Endothelial cell (in vitro differentiated cells): ENCODE results near the gene NKAIN4. TPM values are rescaled to one million over a fixed set of nuclear protein-coding genes. Genes with fewer than 3 reads are reported as not detected.
A peak's percentile ranks its signal among the peaks of the same experiment; 100 is the strongest.

Source experiments
- DNase-seq: peaks from one replicate; pipeline ENCODE4 v3.0.0; 2021; ENCODE audit warnings: low spot score
- H3K27ac Mint-ChIP-seq: one replicate; pipeline ENCODE4 v1.8.0; 2021; ENCODE audit warnings: mixed read lengths, inconsistent platforms; ENCODE audit not compliant: unreplicated experiment
- H3K27me3 Mint-ChIP-seq: one replicate; pipeline ENCODE4 v1.8.0; 2021; ENCODE audit warnings: mild to moderate bottlenecking, moderate library complexity, mixed read lengths, inconsistent platforms; ENCODE audit not compliant: unreplicated experiment
- H3K36me3 Mint-ChIP-seq: one replicate; pipeline ENCODE4 v1.8.0; 2021; ENCODE audit warnings: mild to moderate bottlenecking, low read depth, mixed read lengths, inconsistent platforms; ENCODE audit not compliant: unreplicated experiment
- H3K4me1 Mint-ChIP-seq: one replicate; pipeline ENCODE4 v1.8.0; 2021; ENCODE audit warnings: mild to moderate bottlenecking, mixed read lengths, inconsistent platforms; ENCODE audit not compliant: unreplicated experiment
- H3K4me3 Mint-ChIP-seq: one replicate; pipeline ENCODE4 v1.8.0; 2021; ENCODE audit warnings: mild to moderate bottlenecking, mixed read lengths, inconsistent platforms; ENCODE audit not compliant: unreplicated experiment
- H3K9me3 Mint-ChIP-seq: one replicate; pipeline ENCODE4 v1.8.0; 2021; ENCODE audit warnings: mixed read lengths, inconsistent platforms; ENCODE audit not compliant: unreplicated experiment
- total RNA-seq: library from RNA; stranded (reverse); fragmentation: NEBNext Ultra II Directional; extraction: Animal tissue kit (Norgen Biotek cat#: 25700); gene quantifications from one replicate; pipeline ENCODE4 v1.2.1, GENCODE V29; 2021; ENCODE audit not compliant: unreplicated experiment
- TF ChIP-seq, protein P1 (sequence below): fragments of 200-600 bp; sonication (generic); IDR thresholded peaks from one replicate; pipeline ENCODE4 v1.5.0; 2021; ENCODE audit warnings: antibody characterized with exemption; ENCODE audit not compliant: unreplicated experiment

Gene NKAIN4
- total RNA-seq, 1 donor from 2014 or later: 3.3 TPM

DNA sequence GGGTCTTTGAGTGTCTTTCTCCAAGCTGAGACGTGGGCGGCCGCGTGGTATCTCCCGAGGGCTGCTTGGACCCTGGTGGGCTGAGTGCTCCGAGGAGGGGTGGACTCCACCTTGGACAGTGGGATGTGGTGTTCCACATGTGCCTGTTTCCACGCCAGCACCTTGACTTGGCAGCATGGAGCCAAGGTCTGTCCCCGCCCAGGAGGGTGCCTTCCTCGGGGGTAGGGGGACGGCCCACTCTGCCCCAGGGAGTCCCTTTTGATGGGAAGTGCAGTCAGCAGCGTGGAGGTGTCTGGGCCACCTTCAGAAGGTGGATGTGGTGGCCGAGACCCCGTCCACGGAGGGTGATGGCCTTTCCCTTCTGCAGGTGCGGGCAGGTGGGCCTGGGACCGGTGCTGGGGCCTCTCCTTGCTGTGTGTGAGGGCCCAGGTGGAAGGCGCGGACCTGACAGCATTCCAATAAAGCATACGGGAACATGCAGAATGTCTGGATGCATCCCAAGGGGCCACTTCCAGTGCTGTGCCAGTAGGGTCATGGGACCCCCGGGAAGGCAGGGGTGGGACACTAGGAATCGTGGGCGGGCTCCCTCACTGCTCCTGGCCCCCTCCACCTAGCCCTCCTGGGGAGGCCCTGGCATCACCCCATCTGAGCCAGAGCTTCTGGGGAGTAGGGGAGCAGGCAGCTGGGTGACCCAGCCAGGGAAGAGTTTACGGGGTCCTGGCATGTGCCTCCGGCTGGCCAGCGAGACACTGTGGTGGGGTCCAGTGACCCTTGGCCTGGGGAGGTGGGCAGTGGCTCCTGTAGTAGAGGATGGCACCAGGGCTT is 35.3 kb upstream of the NKAIN4 start:
- Mint-ChIP-seq H3K9me3 (no peaks in the 10 kb centered on the region), H3K4me1 (no peaks in the 10 kb centered on the region), H3K27me3 (peaks cover 2% of the 10 kb centered on the region), H3K36me3 (peaks cover 4% of the 10 kb centered on the region), H3K27ac (no peak overlapping the region), H3K4me3 (no peak overlapping the region)
- TF ChIP-seq, protein P1, sequence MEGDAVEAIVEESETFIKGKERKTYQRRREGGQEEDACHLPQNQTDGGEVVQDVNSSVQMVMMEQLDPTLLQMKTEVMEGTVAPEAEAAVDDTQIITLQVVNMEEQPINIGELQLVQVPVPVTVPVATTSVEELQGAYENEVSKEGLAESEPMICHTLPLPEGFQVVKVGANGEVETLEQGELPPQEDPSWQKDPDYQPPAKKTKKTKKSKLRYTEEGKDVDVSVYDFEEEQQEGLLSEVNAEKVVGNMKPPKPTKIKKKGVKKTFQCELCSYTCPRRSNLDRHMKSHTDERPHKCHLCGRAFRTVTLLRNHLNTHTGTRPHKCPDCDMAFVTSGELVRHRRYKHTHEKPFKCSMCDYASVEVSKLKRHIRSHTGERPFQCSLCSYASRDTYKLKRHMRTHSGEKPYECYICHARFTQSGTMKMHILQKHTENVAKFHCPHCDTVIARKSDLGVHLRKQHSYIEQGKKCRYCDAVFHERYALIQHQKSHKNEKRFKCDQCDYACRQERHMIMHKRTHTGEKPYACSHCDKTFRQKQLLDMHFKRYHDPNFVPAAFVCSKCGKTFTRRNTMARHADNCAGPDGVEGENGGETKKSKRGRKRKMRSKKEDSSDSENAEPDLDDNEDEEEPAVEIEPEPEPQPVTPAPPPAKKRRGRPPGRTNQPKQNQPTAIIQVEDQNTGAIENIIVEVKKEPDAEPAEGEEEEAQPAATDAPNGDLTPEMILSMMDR: no peak
- no peak for DNase-seq

DNA sequence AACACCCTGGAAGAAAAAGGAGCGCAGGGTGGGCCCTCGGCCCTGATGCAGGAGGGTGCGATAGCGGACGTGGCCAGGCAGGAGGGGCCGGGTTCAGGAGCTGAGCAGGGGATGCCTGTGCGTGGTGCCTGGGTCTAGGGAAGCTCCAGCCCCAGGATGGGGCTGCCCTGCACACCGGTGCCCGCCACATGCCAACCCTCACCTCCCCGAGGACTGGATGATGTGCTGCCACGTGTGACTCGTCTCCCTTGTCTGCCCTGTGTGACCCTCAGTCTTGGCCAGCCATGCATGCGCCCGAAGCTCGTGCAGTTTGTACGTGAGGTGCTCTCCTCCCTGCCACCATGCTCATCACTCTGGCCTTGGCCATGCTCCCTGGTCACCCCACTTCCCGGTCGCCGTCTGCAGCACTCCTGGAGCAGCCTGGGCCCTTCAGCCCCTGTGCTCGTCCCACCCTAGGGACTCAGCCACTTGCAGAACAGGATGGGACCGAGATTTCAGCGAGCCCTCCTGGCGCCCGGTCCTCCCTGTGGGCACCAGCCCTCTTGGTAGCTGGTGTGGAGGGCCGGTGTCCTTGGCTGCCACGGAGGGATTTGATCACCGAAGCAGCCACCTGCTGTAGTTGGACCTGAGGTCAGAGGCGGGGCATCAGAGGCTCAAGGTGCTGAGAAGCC is 34.5 kb upstream of the NKAIN4 start:
- TF ChIP-seq, protein P1: no peak
- H3K4me3 Mint-ChIP-seq: no peak overlapping the region
- peaks cover 2% of the 10 kb centered on the region for H3K27me3 Mint-ChIP-seq
- DNase-seq: no peak
- H3K4me1 Mint-ChIP-seq: no peaks in the 10 kb centered on the region
- peaks cover 5% of the 10 kb centered on the region for H3K36me3 Mint-ChIP-seq
- H3K9me3 Mint-ChIP-seq: no peaks in the 10 kb centered on the region
- H3K27ac Mint-ChIP-seq: no peak overlapping the region

DNA sequence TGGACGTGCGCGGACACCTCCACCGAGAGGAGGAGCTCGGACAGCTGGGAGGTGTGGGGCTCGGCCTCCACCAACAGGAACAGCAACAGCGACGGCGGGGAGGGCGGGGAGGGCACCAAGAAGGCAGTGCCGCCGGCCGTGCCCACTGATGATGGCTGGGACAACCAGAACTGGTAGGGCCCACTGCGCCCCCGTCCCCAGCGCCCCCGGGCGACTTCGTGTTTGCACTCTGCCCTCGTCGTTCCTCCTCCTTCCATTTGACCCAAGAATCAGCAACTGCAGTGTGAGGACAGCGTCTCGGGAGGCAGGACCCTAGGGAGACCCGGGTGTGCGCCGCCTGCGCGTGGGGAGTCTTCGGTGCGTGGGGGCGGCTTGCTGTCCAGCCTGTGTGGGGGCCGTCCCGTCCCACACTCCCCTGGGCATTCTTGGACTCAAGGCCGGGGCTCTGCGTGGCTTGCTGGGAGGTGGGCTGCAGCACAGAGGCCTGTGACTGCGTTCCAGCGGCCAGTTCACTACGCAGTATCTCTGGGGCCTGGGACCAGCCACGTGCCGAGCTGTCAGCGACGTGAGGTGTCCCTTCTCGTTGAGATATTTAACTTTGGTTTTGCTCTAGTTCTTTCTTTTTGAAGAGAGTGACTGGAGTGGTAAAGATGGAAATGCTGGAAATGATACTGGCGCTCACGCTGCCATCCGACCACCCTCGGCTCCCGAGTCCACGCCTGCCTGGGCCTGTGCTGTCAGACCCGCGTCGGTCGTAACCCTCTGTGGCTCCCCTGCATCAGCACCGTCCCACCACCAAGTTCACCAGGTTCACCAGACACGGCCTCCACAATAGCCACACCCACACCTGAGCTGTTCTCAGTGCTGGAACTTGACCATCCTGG is 33.7 kb upstream of the NKAIN4 start:
- Mint-ChIP-seq H3K27ac (no peak overlapping the region), H3K4me1 (no peaks in the 10 kb centered on the region), H3K4me3 (peak overlapping the region; percentile 62), H3K27me3 (peaks cover 2% of the 10 kb centered on the region), H3K36me3 (peaks cover 6% of the 10 kb centered on the region), H3K9me3 (no peaks in the 10 kb centered on the region)
- no peak for DNase-seq
- TF ChIP-seq, protein P1: no peak

DNA sequence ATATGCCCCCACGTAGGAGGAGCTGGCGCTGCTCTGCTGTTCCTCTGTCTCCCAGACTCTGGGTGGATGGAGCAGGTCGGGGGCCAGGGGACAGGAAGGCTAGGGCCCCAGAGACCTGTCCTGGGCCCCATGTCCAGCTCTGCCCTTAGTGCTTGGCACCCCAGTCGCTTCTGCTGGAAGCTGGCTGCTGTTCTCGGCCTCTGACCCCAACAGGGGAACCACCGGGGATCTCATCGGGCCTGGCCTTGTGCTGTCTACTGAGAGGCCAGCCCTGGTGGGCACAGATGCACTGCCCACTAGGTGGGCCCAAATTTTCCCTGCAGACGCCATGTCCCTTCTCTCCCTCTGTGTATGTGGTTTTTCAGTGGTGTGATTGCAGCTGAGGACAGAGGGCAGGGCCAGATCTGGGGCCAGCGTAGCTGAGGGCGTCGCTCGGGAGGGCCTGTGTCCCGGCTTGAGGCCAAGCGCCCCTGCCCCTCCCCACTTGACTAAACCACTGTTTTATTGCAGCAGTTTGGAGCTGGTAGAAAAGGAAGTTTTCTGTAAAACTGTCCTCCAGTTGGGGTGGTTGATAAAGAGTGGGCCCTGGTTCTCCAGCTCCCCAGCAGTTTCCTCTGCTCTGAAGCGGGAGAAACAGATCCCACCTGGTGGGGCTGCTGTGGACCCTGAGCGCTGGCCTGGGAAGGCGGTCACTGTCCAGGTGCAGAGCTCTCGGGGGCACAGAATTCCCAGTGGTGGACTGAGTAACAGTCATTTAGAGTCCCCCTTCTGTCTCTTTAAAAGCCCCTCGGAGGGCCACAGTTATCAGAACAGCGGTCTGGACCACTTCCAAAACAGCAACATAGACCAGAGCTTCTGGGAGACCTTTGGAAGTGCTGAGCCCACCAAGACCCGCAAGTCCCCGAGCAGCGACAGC is 32.8 kb upstream of the NKAIN4 start:
- peaks cover 2% of the 10 kb centered on the region for H3K27me3 Mint-ChIP-seq
- no peak overlapping the region for H3K27ac Mint-ChIP-seq
- no peaks in the 10 kb centered on the region for H3K4me1 Mint-ChIP-seq
- H3K4me3 Mint-ChIP-seq: no peak overlapping the region
- H3K36me3 Mint-ChIP-seq: peaks cover 6% of the 10 kb centered on the region
- no peak for DNase-seq
- H3K9me3 Mint-ChIP-seq: no peaks in the 10 kb centered on the region
- TF ChIP-seq, protein P1: no peak
